Measurements from ENCODE around the gene PPARA.

DNA sequence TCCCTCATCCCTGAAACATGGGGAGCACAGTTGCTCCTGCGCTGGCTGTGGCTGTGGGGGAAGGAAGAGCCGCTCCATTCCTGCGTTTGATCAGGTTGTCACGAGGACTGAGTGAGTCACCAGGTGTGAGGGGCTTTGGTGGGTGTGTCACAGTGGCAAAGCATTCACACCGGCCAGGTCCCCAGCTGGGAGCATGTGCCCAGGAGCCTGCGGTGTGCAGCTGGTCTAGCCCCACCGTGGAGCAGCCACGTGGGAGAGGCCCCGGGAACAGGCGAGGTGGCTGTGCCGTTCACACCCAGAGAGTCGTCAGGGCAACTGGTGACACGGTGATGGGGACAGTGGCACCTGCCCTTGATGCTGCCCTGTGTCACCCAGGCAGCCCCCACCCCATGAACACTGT lies 47.6 kb upstream of the PPARA start:
- TF ChIP-seq EZH2 (IDR thresholded peaks at IDR 0.05; ENCODE audit: insufficient read depth, poor library complexity, severe bottlenecking) (no peak), EZH2phosphoT487 (IDR thresholded peaks at IDR 0.05; ENCODE audit: insufficient read depth, low read depth) (no peak)

All from GM23248 (cell line).